H9 (cell line): ENCODE measurements around the gene RAPH1. TPM values are rescaled to one million over a fixed set of nuclear protein-coding genes. Genes with fewer than 3 reads are reported as not detected.

ENCODE experiments used
- DNase-seq: peaks from one replicate; pipeline ENCODE4 v3.0.0-alpha.2; 2017
- H2AFZ ChIP-seq: one replicate; pipeline ENCODE4 v1.6.1; 2013; ENCODE audit warnings: mild to moderate bottlenecking, low read length, control low read depth, moderate library complexity
- H2AK5ac ChIP-seq: 2 replicates; pipeline ENCODE4 v1.6.1; 2013; ENCODE audit warnings: low read length, control low read depth, mixed read lengths; ENCODE audit not compliant: insufficient read length
- H2BK120ac ChIP-seq: one replicate; pipeline ENCODE4 v1.6.1; 2013; ENCODE audit warnings: low read depth, mild to moderate bottlenecking, low read length, control low read depth, inconsistent platforms; ENCODE audit not compliant: poor library complexity, severe bottlenecking
- H2BK12ac ChIP-seq: 2 replicates; pipeline ENCODE4 v1.6.1; 2013; ENCODE audit warnings: low read length, control low read depth, mixed read lengths, low read depth; ENCODE audit not compliant: insufficient read length
- H2BK15ac ChIP-seq: 2 replicates; pipeline ENCODE4 v1.6.1; 2013; ENCODE audit warnings: low read depth, low read length, control low read depth
- H2BK20ac ChIP-seq: one replicate; pipeline ENCODE4 v1.6.1; 2013; ENCODE audit warnings: low read depth, mild to moderate bottlenecking, low read length, control low read depth, inconsistent platforms; ENCODE audit not compliant: poor library complexity, severe bottlenecking
- H2BK5ac ChIP-seq: 2 replicates; pipeline ENCODE4 v1.6.1; 2013; ENCODE audit warnings: low read length, control low read depth, mixed read lengths; ENCODE audit not compliant: insufficient read length
- H3K14ac ChIP-seq: 2 replicates; pipeline ENCODE4 v1.6.1; 2013; ENCODE audit warnings: low read length, control low read depth; ENCODE audit not compliant: insufficient read depth
- H3K18ac ChIP-seq: 2 replicates; pipeline ENCODE4 v1.6.1; 2013; ENCODE audit warnings: low read depth, mild to moderate bottlenecking, mixed read lengths, low read length, control low read depth; ENCODE audit not compliant: insufficient read length
- H3K23ac ChIP-seq: 2 replicates; pipeline ENCODE4 v1.6.1; 2013; ENCODE audit warnings: low read length, control low read depth, mixed read lengths, low read depth; ENCODE audit not compliant: insufficient read length
- H3K23me2 ChIP-seq: 2 replicates; pipeline ENCODE4 v1.6.1; 2013; ENCODE audit warnings: low read depth, mild to moderate bottlenecking, mixed read lengths, low read length, control low read depth; ENCODE audit not compliant: insufficient read length, poor library complexity, severe bottlenecking
- H3K27ac ChIP-seq: 2 replicates; pipeline ENCODE4 v1.5.1; 2013; ENCODE audit warnings: low read length, control low read depth, mixed read lengths, low read depth; ENCODE audit not compliant: insufficient read length
- H3K27me3 ChIP-seq: 2 replicates; pipeline ENCODE4 v1.6.1; 2013; ENCODE audit warnings: low read length, control low read depth, inconsistent platforms; ENCODE audit not compliant: insufficient read depth
- H3K4ac ChIP-seq: 2 replicates; pipeline ENCODE4 v1.6.1; 2013; ENCODE audit warnings: low read depth, mild to moderate bottlenecking, control low read depth, inconsistent platforms, low read length, moderate library complexity
- H3K4me1 ChIP-seq: 2 replicates; pipeline ENCODE4 v1.6.1; 2013; ENCODE audit warnings: low read length, control low read depth, inconsistent platforms; ENCODE audit not compliant: insufficient read depth
- H3K4me2 ChIP-seq: 2 replicates; pipeline ENCODE4 v1.6.1; 2013; ENCODE audit warnings: low read length, control low read depth, mixed read lengths; ENCODE audit not compliant: insufficient read length, insufficient read depth
- H3K56ac ChIP-seq: 2 replicates; pipeline ENCODE4 v1.6.1; 2013; ENCODE audit warnings: low read depth, mild to moderate bottlenecking, mixed read lengths, low read length, control low read depth; ENCODE audit not compliant: insufficient read length
- H3K79me1 ChIP-seq: 2 replicates; pipeline ENCODE4 v1.6.1; 2013; ENCODE audit warnings: low read depth, mild to moderate bottlenecking, moderate library complexity, low read length, control low read depth, inconsistent platforms; ENCODE audit not compliant: insufficient read depth, poor library complexity, severe bottlenecking
- H3K79me2 ChIP-seq: 2 replicates; pipeline ENCODE4 v1.6.1; 2013; ENCODE audit warnings: low read length, control low read depth, inconsistent platforms; ENCODE audit not compliant: insufficient read depth
- H3K9ac ChIP-seq: 2 replicates; pipeline ENCODE4 v1.6.1; 2013; ENCODE audit warnings: low read length, control low read depth, mixed read lengths; ENCODE audit not compliant: insufficient read length; ENCODE audit errors: extremely low read depth
- H3K9me3 ChIP-seq: one replicate; pipeline ENCODE4 v1.6.1; 2013; ENCODE audit warnings: low read depth, low read length, inconsistent platforms; ENCODE audit not compliant: control insufficient read depth
- H3T11ph ChIP-seq: one replicate; pipeline ENCODE4 v1.6.1; 2013; ENCODE audit warnings: mild to moderate bottlenecking, low read length, control low read depth, inconsistent platforms
- H4K20me1 ChIP-seq: one replicate; pipeline ENCODE4 v1.6.1; 2013; ENCODE audit not compliant: control insufficient read depth, insufficient read length, insufficient read depth
- H4K5ac ChIP-seq: 2 replicates; pipeline ENCODE4 v1.6.1; 2013; ENCODE audit warnings: low read depth, mild to moderate bottlenecking, mixed read lengths, low read length, control low read depth; ENCODE audit not compliant: insufficient read length
- H4K8ac ChIP-seq: replicated peaks from 2 replicates; pipeline ENCODE4 v1.6.1; 2013; ENCODE audit warnings: low read length, control low read depth, mixed read lengths, low read depth; ENCODE audit not compliant: insufficient read length
- H4K91ac ChIP-seq: 2 replicates; pipeline ENCODE4 v1.6.1; 2013; ENCODE audit warnings: low read depth, mild to moderate bottlenecking, moderate library complexity, mixed read lengths, low read length, control low read depth; ENCODE audit not compliant: insufficient read length
- H3K27ac Mint-ChIP-seq, 3 experiments: 2 replicates in 2 of 3; 3 replicates in 1 of 3; pipeline ENCODE4 v1.8.0; 2020 to 2021; ENCODE audit warnings: mixed read lengths in 3 of 3, mild to moderate bottlenecking in 1 of 3, moderate library complexity in 1 of 3
- H3K27me3 Mint-ChIP-seq: 2 replicates; pipeline ENCODE4 v1.8.0; 2021; ENCODE audit warnings: low read depth, mild to moderate bottlenecking, moderate library complexity, mixed read lengths
- H3K36me3 Mint-ChIP-seq, 3 experiments: 2 replicates in 2 of 3; 3 replicates in 1 of 3; pipeline ENCODE4 v1.8.0; 2020 to 2021; ENCODE audit warnings: low read depth in 3 of 3, mixed read lengths in 3 of 3; ENCODE audit not compliant: insufficient read depth in 1 of 3
- H3K4me1 Mint-ChIP-seq, 2 experiments: 2 replicates each; pipeline ENCODE4 v1.8.0; 2020; ENCODE audit warnings: mixed read lengths in 2 of 2
- H3K4me3 Mint-ChIP-seq, 2 experiments: 2 replicates in 1 of 2; 3 replicates in 1 of 2; pipeline ENCODE4 v1.8.0; 2020 to 2021; ENCODE audit warnings: mild to moderate bottlenecking in 2 of 2, mixed read lengths in 2 of 2, moderate library complexity in 1 of 2
- H3K9me3 Mint-ChIP-seq, 2 experiments: 2 replicates in 1 of 2; 3 replicates in 1 of 2; pipeline ENCODE4 v1.8.0; 2020; ENCODE audit warnings: mild to moderate bottlenecking in 2 of 2, mixed read lengths in 2 of 2, moderate library complexity in 1 of 2
- total RNA-seq: library from RNA; stranded (reverse); gene quantifications from 2 replicates; pipeline ENCODE4 v1.2.1, GENCODE V29; 2021
- TF ChIP-seq, protein P1 (sequence below): fragments of 200-600 bp; sonication (generic); conservative IDR thresholded peaks from 3 replicates; pipeline ENCODE4 v1.8.0; 2021; ENCODE audit warnings: antibody characterized with exemption, mild to moderate bottlenecking

The RAPH1 gene
- total RNA-seq, 1 experiment from 2014 or later: 17.1 TPM

DNA sequence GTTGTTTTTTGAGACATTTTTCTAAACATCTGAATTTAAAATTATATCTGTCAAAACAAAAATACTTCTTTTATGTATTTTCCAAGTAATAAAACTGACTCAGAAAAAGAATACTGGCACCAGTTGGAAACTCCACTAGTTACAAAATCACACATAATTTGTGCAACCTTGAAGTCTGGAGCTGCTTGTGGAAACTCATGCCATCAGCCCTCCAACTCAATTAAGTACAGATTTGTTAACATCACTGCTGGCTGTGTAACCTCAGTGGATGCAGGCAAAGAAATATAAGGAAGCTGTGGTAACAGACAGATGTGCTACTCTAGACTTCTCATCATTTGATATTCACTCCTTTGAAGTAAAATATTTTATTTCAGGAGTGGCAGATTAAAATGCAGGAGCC is 30.0 kb upstream of the RAPH1 start:
- no peak overlapping the region for H3K14ac ChIP-seq
- H3K9ac ChIP-seq: no peak overlapping the region
- no peak overlapping the region for H2BK15ac ChIP-seq
- no peak for DNase-seq
- no peaks in the 10 kb centered on the region for H3K9me3 Mint-ChIP-seq
- no peak overlapping the region for H2BK12ac ChIP-seq
- no peak overlapping the region for H2AK5ac ChIP-seq
- H3K23me2 ChIP-seq: no peaks in the 10 kb centered on the region
- no peak overlapping the region for H3K4ac ChIP-seq
- H3K27ac ChIP-seq: no peak overlapping the region
- H3K18ac ChIP-seq: no peak overlapping the region
- H4K20me1 ChIP-seq: no peaks in the 10 kb centered on the region
- no peak overlapping the region for H2BK5ac ChIP-seq
- no peaks in the 10 kb centered on the region for H3K36me3 Mint-ChIP-seq
- H3K79me2 ChIP-seq: no peaks in the 10 kb centered on the region
- H4K5ac ChIP-seq: no peak overlapping the region
- no peaks in the 10 kb centered on the region for H3K79me1 ChIP-seq
- H3K4me1 ChIP-seq: no peaks in the 10 kb centered on the region
- no peaks in the 10 kb centered on the region for H3K27me3 ChIP-seq
- no peak overlapping the region for H3K23ac ChIP-seq
- no peaks in the 10 kb centered on the region; a peak in 1 of 4 replicates for H3K4me1 Mint-ChIP-seq
- H3K27me3 Mint-ChIP-seq: no peaks in the 10 kb centered on the region
- no peak overlapping the region for H3K56ac ChIP-seq
- no peak overlapping the region for H2BK120ac ChIP-seq
- no peak overlapping the region for H3K27ac Mint-ChIP-seq
- no peak overlapping the region for H4K91ac ChIP-seq
- no peak overlapping the region for H3T11ph ChIP-seq
- no peak overlapping the region for H3K4me2 ChIP-seq
- no peak overlapping the region for H2BK20ac ChIP-seq
- no peak overlapping the region for H2AFZ ChIP-seq
- no peak overlapping the region for H3K4me3 Mint-ChIP-seq
- H4K8ac ChIP-seq: no peak overlapping the region
- no peaks in the 10 kb centered on the region for H3K9me3 ChIP-seq
- TF ChIP-seq, protein P1, sequence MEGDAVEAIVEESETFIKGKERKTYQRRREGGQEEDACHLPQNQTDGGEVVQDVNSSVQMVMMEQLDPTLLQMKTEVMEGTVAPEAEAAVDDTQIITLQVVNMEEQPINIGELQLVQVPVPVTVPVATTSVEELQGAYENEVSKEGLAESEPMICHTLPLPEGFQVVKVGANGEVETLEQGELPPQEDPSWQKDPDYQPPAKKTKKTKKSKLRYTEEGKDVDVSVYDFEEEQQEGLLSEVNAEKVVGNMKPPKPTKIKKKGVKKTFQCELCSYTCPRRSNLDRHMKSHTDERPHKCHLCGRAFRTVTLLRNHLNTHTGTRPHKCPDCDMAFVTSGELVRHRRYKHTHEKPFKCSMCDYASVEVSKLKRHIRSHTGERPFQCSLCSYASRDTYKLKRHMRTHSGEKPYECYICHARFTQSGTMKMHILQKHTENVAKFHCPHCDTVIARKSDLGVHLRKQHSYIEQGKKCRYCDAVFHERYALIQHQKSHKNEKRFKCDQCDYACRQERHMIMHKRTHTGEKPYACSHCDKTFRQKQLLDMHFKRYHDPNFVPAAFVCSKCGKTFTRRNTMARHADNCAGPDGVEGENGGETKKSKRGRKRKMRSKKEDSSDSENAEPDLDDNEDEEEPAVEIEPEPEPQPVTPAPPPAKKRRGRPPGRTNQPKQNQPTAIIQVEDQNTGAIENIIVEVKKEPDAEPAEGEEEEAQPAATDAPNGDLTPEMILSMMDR: no peak
